H54 (cell line): Measurements from ENCODE around the gene ANKS1A.

Experiments used
- DNase-seq: peaks from one replicate; pipeline ENCODE4 v3.0.0; 2011; ENCODE audit warnings: low spot score, mixed read lengths; ENCODE audit not compliant: insufficient read length
- FAIRE-seq: peaks from 3 replicates; lab custom pipeline; 2011; peaks lifted over from hg19 to GRCh38; lab: Jason Lieb, UNC
- POLR2A ChIP-seq: IDR thresholded peaks from 2 replicates; pipeline ENCODE4 v1.6.1; 2011; ENCODE audit warnings: low read depth, mild to moderate bottlenecking, low read length

Gene ANKS1A

GRCh38 chr6:35064757-35065440, 175.8 kb downstream of the ANKS1A start:
- DNase-seq, result no peak
- no peak for FAIRE-seq

GRCh38 chr6:35065441-35065800, 176.4 kb downstream of the ANKS1A start:
- FAIRE-seq (no peak), DNase-seq (no peak)
- no peak for TF ChIP-seq POLR2A

More at GRCh38 chr6:35064757-35065440, 175.8 kb downstream of the ANKS1A start:
- no peak for TF ChIP-seq POLR2A

GRCh38 chr6:35065870-35066269, 176.8 kb downstream of the ANKS1A start:
- DNase-seq (no peak), FAIRE-seq (no peak)
- no peak for TF ChIP-seq POLR2A

- no peak for FAIRE-seq
- no peak for DNase-seq
- TF ChIP-seq POLR2A, result no peak
Measured at GRCh38 chr6:35067234-35067633, 178.2 kb downstream of the ANKS1A start.

- TF ChIP-seq POLR2A, result no peak
- no peak for DNase-seq
- FAIRE-seq, result no peak
Measured at GRCh38 chr6:35068206-35068605, 179.2 kb downstream of the ANKS1A start.

GRCh38 chr6:35068644-35069043, 179.6 kb downstream of the ANKS1A start:
- DNase-seq (no peak), FAIRE-seq (no peak)
- no peak for TF ChIP-seq POLR2A

GRCh38 chr6:35069262-35069661, 180.2 kb downstream of the ANKS1A start:
- DNase-seq, result no peak
- FAIRE-seq, result no peak
- TF ChIP-seq POLR2A, result no peak

- FAIRE-seq, result no peak
- no peak for DNase-seq
- TF ChIP-seq POLR2A, result no peak
Measured at GRCh38 chr6:35070111-35070510, 181.1 kb downstream of the ANKS1A start.

GRCh38 chr6:35071347-35071994, 182.4 kb downstream of the ANKS1A start:
- TF ChIP-seq POLR2A, result no peak
- DNase-seq, result no peak
- no peak for FAIRE-seq

GRCh38 chr6:35072051-35072697, 183.1 kb downstream of the ANKS1A start:
- no peak for DNase-seq
- no peak for FAIRE-seq
- no peak for TF ChIP-seq POLR2A

GRCh38 chr6:35072698-35073055, 183.6 kb downstream of the ANKS1A start:
- DNase-seq (no peak), FAIRE-seq (no peak)
- TF ChIP-seq POLR2A, result no peak

GRCh38 chr6:35073211-35073610, 184.2 kb downstream of the ANKS1A start:
- no peak for DNase-seq
- no peak for TF ChIP-seq POLR2A
- no peak for FAIRE-seq

GRCh38 chr6:35073766-35074471, 184.9 kb downstream of the ANKS1A start:
- DNase-seq (no peak), FAIRE-seq (no peak)
- no peak for TF ChIP-seq POLR2A

GRCh38 chr6:35076997-35077712, 188.1 kb downstream of the ANKS1A start:
- no peak for TF ChIP-seq POLR2A
- FAIRE-seq, result no peak
- no peak for DNase-seq
